HEK293 (cell line): ENCODE data around the gene TLR5.
A peak's percentile ranks its signal among the peaks of the same experiment; 100 is the strongest.
"Not testable (repeated sequence)": the region's sequence is repeated elsewhere in the genome, so short reads cannot be mapped to it uniquely, and the experiment has no call there.

Experiments
- CTCF ChIA-PET: fragments of 350-600 bp; formaldehyde crosslinking; extraction: SDS; loops from one replicate; lab custom pipeline; 2021; ENCODE audit warnings: antibody characterized with exemption; lab: Yijun Ruan, JAX
- POLR2A ChIA-PET: fragments of 300-600 bp; formaldehyde crosslinking; extraction: SDS; loops from one replicate; lab custom pipeline; 2020; ENCODE audit warnings: antibody characterized with exemption, inconsistent platforms; lab: Yijun Ruan, JAX
- H3K27ac ChIP-seq: fragments of 200-500 bp; sonication (Bioruptor generic); 2 replicates; pipeline ENCODE4 v1.5.1; 2014; ENCODE audit warnings: low read depth, low read length, control low read depth, inconsistent platforms; ENCODE audit errors: extremely low read depth
- H3K36me3 ChIP-seq, 2 experiments: fragments of 200-500 bp in 1 of 2; sonication (Bioruptor generic) in 1 of 2; 1 replicate in 1 of 2; 2 replicates in 1 of 2; pipeline ENCODE4 v1.5.1; 2014 to 2017; ENCODE audit warnings: inconsistent platforms in 2 of 2, low read length in 2 of 2; ENCODE audit not compliant: control insufficient read depth in 2 of 2, insufficient read depth in 1 of 2
- H3K4me1 ChIP-seq: fragments of 200-500 bp; sonication (Bioruptor generic); 2 replicates; pipeline ENCODE4 v1.5.1; 2014; ENCODE audit warnings: mild to moderate bottlenecking, low read length, inconsistent platforms; ENCODE audit not compliant: control insufficient read depth, insufficient read depth
- H3K4me3 ChIP-seq: 2 replicates; pipeline ENCODE4 v1.5.1; 2011; ENCODE audit warnings: low read depth, mild to moderate bottlenecking, control low read depth, low read length, moderate library complexity
- H3K9me3 ChIP-seq: fragments of 200-500 bp; sonication (Bioruptor generic); 2 replicates; pipeline ENCODE4 v1.5.1; 2014; ENCODE audit warnings: low read depth, low read length, inconsistent platforms; ENCODE audit not compliant: control insufficient read depth, insufficient read depth
- MEIS1 ChIP-seq: sonication (generic); formaldehyde crosslinking; IDR thresholded peaks from 2 replicates; pipeline ENCODE4 v1.8.1; 2022; ENCODE audit warnings: missing genetic modification reagents, mild to moderate bottlenecking, borderline replicate concordance
- MYNN ChIP-seq: fragments of 450-650 bp; formaldehyde crosslinking; IDR thresholded peaks from 2 replicates; pipeline ENCODE4 v1.5.1; 2016; ENCODE audit warnings: missing biosample characterization, missing genetic modification characterization, borderline replicate concordance
- MZF1 ChIP-seq: fragments of 450-650 bp; formaldehyde crosslinking; IDR thresholded peaks from 2 replicates; pipeline ENCODE4 v1.5.1; 2017; ENCODE audit warnings: missing biosample characterization, missing genetic modification characterization, borderline replicate concordance
- REPIN1 ChIP-seq: fragments of 450-650 bp; formaldehyde crosslinking; IDR thresholded peaks from 2 replicates; pipeline ENCODE4 v1.5.1; 2017; ENCODE audit warnings: missing biosample characterization, missing genetic modification characterization, low read depth
- SP3 ChIP-seq: fragments of 450-650 bp; formaldehyde crosslinking; IDR thresholded peaks from 2 replicates; pipeline ENCODE4 v1.5.1; 2016; ENCODE audit warnings: missing biosample characterization, missing genetic modification characterization
- SP7 ChIP-seq: fragments of 450-650 bp; formaldehyde crosslinking; IDR thresholded peaks from 2 replicates; pipeline ENCODE4 v1.5.1; 2016; ENCODE audit warnings: missing biosample characterization, missing genetic modification characterization
- ZEB2 ChIP-seq: fragments of 450-650 bp; formaldehyde crosslinking; IDR thresholded peaks from 2 replicates; pipeline ENCODE4 v1.5.1; 2016; ENCODE audit warnings: missing biosample characterization, missing genetic modification characterization
- ZNF146 ChIP-seq: fragments of 450-650 bp; formaldehyde crosslinking; IDR thresholded peaks from 2 replicates; pipeline ENCODE4 v1.5.1; 2016; ENCODE audit warnings: missing biosample characterization, missing genetic modification characterization
- ZNF341 ChIP-seq: fragments of 450-650 bp; formaldehyde crosslinking; IDR thresholded peaks from 2 replicates; pipeline ENCODE4; 2016; ENCODE audit warnings: low read depth, missing biosample characterization, missing genetic modification characterization
- ZNF548 ChIP-seq: fragments of 450-650 bp; formaldehyde crosslinking; IDR thresholded peaks from 2 replicates; pipeline ENCODE4 v1.5.1; 2016; ENCODE audit warnings: missing biosample characterization, missing genetic modification characterization
- ZNF707 ChIP-seq: fragments of 450-650 bp; formaldehyde crosslinking; IDR thresholded peaks from 2 replicates; pipeline ENCODE4 v1.5.1; 2016; ENCODE audit warnings: missing biosample characterization, missing genetic modification characterization
- TF ChIP-seq, protein P1 (sequence below): fragments of 450-650 bp; formaldehyde crosslinking; conservative IDR thresholded peaks from 2 replicates; pipeline ENCODE4 v1.5.1; 2016; ENCODE audit warnings: low read depth, missing biosample characterization, missing genetic modification characterization

TLR5 gene

DNA sequence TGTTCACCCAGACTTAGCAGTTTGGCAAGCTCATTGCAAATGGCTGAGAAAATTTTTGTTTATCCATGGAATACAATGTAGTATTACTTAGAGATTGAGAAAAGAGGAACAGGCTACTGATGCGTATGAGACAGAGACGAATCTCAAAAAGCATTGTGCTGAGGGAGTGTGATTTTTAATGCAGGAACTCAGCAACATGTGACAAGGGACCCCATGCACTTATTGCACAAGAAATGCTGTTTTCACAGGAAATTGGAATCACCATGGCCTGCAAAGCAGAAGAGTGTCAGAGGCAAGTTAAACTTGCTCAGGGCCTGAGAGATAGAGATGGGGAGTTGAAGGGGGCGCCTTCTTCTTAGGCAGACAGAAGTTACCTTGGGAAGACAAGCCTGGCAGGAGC, 32.6 kb upstream of the TLR5 start:
- Histone ChIP-seq H3K4me3 (no peak overlapping the region), H3K9me3 (no peaks in the 10 kb centered on the region), H3K36me3 (no peaks in the 10 kb centered on the region), H3K4me1 (no peaks in the 10 kb centered on the region), H3K27ac (no peak overlapping the region)
- no peak for TF ChIP-seq REPIN1 (tag by site-specific recombination)
- no peak for TF ChIP-seq ZNF146 (tag by site-specific recombination)
- no peak for TF ChIP-seq SP3 (tag by site-specific recombination)
- TF ChIP-seq ZNF707 (tag by site-specific recombination) = no peak
- ChIA-PET POLR2A (no interaction called here), CTCF (interaction anchor here (0.5 to 1.9 kb wide), 11 partner anchors 10 to 508 kb away, joined by 3 to 8 read pairs (median 4); partner anchors contain the start of gene SUSD4)

DNA sequence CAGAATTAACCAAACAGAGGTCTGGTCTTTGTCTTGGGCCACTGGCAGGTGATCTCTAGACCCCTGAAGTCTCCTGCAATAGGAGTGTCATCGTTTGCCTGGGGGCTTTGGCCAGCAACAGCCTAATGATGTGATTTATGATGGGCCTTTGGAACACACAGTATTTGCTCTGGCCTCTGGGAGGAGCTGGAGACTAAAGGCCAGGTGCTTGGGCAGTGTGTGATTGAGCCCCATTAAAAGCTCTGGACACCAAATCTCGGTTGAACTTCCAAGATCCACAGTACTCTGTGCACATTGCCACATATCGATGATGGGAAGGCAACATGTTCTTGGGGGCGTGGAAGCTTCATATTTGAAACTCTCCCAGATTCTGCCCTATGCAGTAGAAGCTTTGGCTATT, 32.0 kb upstream of the TLR5 start:
- Histone ChIP-seq H3K36me3 (no peaks in the 10 kb centered on the region), H3K4me3 (no peak overlapping the region), H3K4me1 (no peaks in the 10 kb centered on the region), H3K9me3 (no peaks in the 10 kb centered on the region), H3K27ac (no peak overlapping the region)
- TF ChIP-seq ZNF548 (tag by site-specific recombination) (no peak), SP7 (tag by site-specific recombination) (no peak), MYNN (no peak), ZEB2 (tag by site-specific recombination) (no peak), ZNF341 (tag by site-specific recombination) (no peak), MEIS1 (peak; percentile 50; the same call in 1 of the 2 replicates)
- TF ChIP-seq, protein P1, sequence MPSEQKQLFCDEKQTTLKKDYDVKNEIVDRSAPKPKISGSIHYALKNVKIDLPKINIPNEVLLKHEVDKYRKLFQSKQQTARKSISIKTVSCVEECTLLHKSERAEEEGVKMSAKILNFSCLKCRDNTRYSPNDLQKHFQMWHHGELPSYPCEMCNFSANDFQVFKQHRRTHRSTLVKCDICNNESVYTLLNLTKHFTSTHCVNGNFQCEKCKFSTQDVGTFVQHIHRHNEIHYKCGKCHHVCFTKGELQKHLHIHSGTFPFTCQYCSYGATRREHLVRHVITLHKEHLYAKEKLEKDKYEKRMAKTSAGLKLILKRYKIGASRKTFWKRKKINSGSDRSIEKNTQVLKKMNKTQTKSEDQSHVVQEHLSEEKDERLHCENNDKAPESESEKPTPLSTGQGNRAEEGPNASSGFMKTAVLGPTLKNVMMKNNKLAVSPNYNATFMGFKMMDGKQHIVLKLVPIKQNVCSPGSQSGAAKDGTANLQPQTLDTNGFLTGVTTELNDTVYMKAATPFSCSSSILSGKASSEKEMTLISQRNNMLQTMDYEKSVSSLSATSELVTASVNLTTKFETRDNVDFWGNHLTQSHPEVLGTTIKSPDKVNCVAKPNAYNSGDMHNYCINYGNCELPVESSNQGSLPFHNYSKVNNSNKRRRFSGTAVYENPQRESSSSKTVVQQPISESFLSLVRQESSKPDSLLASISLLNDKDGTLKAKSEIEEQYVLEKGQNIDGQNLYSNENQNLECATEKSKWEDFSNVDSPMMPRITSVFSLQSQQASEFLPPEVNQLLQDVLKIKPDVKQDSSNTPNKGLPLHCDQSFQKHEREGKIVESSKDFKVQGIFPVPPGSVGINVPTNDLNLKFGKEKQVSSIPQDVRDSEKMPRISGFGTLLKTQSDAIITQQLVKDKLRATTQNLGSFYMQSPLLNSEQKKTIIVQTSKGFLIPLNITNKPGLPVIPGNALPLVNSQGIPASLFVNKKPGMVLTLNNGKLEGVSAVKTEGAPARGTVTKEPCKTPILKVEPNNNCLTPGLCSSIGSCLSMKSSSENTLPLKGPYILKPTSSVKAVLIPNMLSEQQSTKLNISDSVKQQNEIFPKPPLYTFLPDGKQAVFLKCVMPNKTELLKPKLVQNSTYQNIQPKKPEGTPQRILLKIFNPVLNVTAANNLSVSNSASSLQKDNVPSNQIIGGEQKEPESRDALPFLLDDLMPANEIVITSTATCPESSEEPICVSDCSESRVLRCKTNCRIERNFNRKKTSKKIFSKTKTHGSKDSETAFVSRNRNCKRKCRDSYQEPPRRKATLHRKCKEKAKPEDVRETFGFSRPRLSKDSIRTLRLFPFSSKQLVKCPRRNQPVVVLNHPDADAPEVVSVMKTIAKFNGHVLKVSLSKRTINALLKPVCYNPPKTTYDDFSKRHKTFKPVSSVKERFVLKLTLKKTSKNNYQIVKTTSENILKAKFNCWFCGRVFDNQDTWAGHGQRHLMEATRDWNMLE = no peak
- ChIA-PET CTCF (interaction anchor here (0.5 to 1.9 kb wide), 10 partner anchors 9 to 508 kb away, joined by 3 to 8 read pairs (median 4); partner anchors contain the start of gene SUSD4), POLR2A (no interaction called here)

DNA sequence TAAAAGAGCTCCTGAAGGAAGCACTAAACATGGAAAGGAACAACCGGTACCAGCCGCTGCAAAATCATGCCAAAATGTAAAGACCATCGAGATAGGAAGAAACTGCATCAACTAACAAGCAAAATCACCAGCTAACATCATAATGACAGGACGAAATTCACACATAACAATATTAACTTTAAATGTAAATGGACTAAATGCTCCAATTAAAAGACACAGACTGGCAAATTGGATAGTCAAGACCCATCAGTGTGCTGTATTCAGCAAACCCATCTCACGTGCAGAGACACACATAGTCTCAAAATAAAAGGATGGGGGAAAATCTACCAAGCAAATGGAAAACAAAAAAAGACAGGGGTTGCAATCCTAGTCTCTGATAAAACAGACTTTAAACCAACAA, 26.4 kb upstream of the TLR5 start:
- H3K27ac ChIP-seq, H3K4me1 ChIP-seq, H3K4me3 ChIP-seq, CTCF ChIA-PET, H3K36me3 ChIP-seq, H3K9me3 ChIP-seq, POLR2A ChIA-PET: not testable (repeated sequence)

DNA sequence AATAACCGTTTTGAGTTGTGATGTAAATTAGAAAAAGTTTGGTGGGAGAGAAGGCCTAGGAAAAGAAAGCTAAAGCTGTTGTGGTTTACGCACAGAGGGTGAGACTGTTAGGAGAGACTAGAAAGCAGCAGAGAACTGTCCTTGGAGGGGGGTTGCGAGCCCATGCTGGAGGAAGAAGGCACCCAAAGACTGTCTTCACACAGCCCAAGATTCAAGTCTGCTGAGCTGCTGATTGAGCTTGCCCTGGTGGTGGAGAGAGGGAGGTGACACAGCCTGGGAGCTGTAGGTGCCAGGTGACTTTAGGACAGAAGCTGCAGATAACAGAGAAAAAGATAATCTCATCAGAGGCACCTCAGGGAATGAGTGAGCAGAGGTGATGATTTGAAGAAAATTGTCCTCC, 18.3 kb upstream of the TLR5 start:
- TF ChIP-seq MZF1 (tag by site-specific recombination) = no peak
- Histone ChIP-seq H3K4me1 (no peaks in the 10 kb centered on the region), H3K9me3 (no peaks in the 10 kb centered on the region), H3K27ac (no peak overlapping the region), H3K36me3 (no peaks in the 10 kb centered on the region), H3K4me3 (no peak overlapping the region)
- ChIA-PET CTCF (interaction anchor here (1.0 to 2.3 kb wide), 6 partner anchors 11 to 301 kb away, joined by 3 to 11 read pairs (median 4); no protein-coding TSS in a partner anchor), POLR2A (no interaction called here)
